Prostate gland (tissue), 2 donors: ENCODE measurements around the gene FIBCD1.

Experiments used
- CTCF ChIP-seq, 4 experiments: fragments of 200-600 bp in 2 of 4; fragments of 450-650 bp in 2 of 4; sonication (generic) in 2 of 4; IDR thresholded peaks; 1 replicate in 3 of 4; 2 replicates in 1 of 4; pipeline ENCODE4 v1.5.1; 2016 to 2019; ENCODE audit warnings: antibody characterized with exemption in 4 of 4, mild to moderate bottlenecking in 2 of 4, moderate library complexity in 2 of 4
- POLR2A ChIP-seq: fragments of 450-650 bp; IDR thresholded peaks from one replicate; pipeline ENCODE4 v1.6.1; 2016; ENCODE audit warnings: antibody characterized with exemption, mild to moderate bottlenecking
- POLR2AphosphoS5 ChIP-seq: sonication (generic); formaldehyde crosslinking; IDR thresholded peaks from one replicate; pipeline ENCODE4 v1.6.1; 2017; ENCODE audit warnings: antibody characterized with exemption

GRCh38 chr9:130985029-130985428 is 46.0 kb upstream of the FIBCD1 start:
- TF ChIP-seq CTCF (IDR thresholded peaks at IDR 0.05) (no peak), POLR2AphosphoS5 (no peak), POLR2A (no peak)
